ENCODE measurements around the gene JRKL. TPM values are rescaled to one million over a fixed set of nuclear protein-coding genes. Genes with fewer than 3 reads are reported as not detected.
A peak's percentile ranks its signal among the peaks of the same experiment; 100 is the strongest.

The JRKL gene
- total RNA-seq, 1 experiment from 2014 or later = 13.5 TPM

GRCh38 chr11:96412761-96413381, 23.1 kb downstream of the JRKL start:
- Histone ChIP-seq H2AFZ (no peak overlapping the region), H4K20me1 (ENCODE audit: insufficient read depth) (no peaks in the 10 kb centered on the region), H3K4me1 (replicated peaks; ENCODE audit: insufficient read depth) (no peaks in the 10 kb centered on the region), H3K9me2 (ENCODE audit: insufficient read depth) (no peaks in the 10 kb centered on the region), H3K9me3 (ENCODE audit: insufficient read depth, low read depth) (no peaks in the 10 kb centered on the region), H3K4me3 (no peak overlapping the region), H3K4me2 (no peak overlapping the region), H3K27ac (no peak overlapping the region), H3K27me3 (ENCODE audit: insufficient read depth, low read depth) (no peaks in the 10 kb centered on the region), H3K36me3 (ENCODE audit: low read depth) (no peaks in the 10 kb centered on the region), H3K79me2 (ENCODE audit: low read depth) (no peaks in the 10 kb centered on the region), H3F3A (ENCODE audit: insufficient read depth, low read depth) (no peaks in the 10 kb centered on the region)
- CTCF ChIA-PET = no interaction called here
- TF ChIP-seq EZH2 (IDR thresholded peaks at IDR 0.05; ENCODE audit: low read depth) (no peak), CTCF (conservative IDR thresholded peaks at IDR 0.05) (no peak)
- no TSS peak for BruUV-seq (replicated peaks)
- no peak for DNase-seq
- intact Hi-C loops (cut with micrococcal nuclease; ENCODE audit: unreplicated experiment) = no loop called here
- POLR2A ChIA-PET (ENCODE audit: unreplicated experiment) = no interaction called here

- Histone ChIP-seq H3K9me2 (ENCODE audit: insufficient read depth) (no peaks in the 10 kb centered on the region), H3K79me2 (ENCODE audit: low read depth) (no peaks in the 10 kb centered on the region), H3K27me3 (ENCODE audit: insufficient read depth, low read depth) (no peaks in the 10 kb centered on the region), H3K36me3 (ENCODE audit: low read depth) (no peaks in the 10 kb centered on the region), H3K27ac (no peak overlapping the region), H3K4me2 (no peak overlapping the region), H4K20me1 (ENCODE audit: insufficient read depth) (no peaks in the 10 kb centered on the region), H3K4me3 (no peak overlapping the region), H3K9me3 (ENCODE audit: insufficient read depth, low read depth) (no peaks in the 10 kb centered on the region), H3F3A (ENCODE audit: insufficient read depth, low read depth) (no peaks in the 10 kb centered on the region), H3K4me1 (replicated peaks; ENCODE audit: insufficient read depth) (no peaks in the 10 kb centered on the region), H2AFZ (no peak overlapping the region)
- ChIA-PET POLR2A (ENCODE audit: unreplicated experiment) (no interaction called here), CTCF (no interaction called here)
- intact Hi-C loops (cut with micrococcal nuclease; ENCODE audit: unreplicated experiment) = no loop called here
- no peak for DNase-seq
- BruUV-seq (replicated peaks) = no TSS peak
- TF ChIP-seq CTCF (conservative IDR thresholded peaks at IDR 0.05) (no peak), EZH2 (IDR thresholded peaks at IDR 0.05; ENCODE audit: low read depth) (no peak)
Observed at GRCh38 chr11:96413408-96413807, 23.6 kb downstream of the JRKL start.

GRCh38 chr11:96424693-96425092, 34.9 kb downstream of the JRKL start:
- no peaks in the 10 kb centered on the region for H3F3A ChIP-seq (ENCODE audit: insufficient read depth, low read depth)
- H4K20me1 ChIP-seq (ENCODE audit: insufficient read depth) = no peaks in the 10 kb centered on the region
- H3K4me2 ChIP-seq = no peak overlapping the region
- ChIA-PET POLR2A (ENCODE audit: unreplicated experiment) (interaction anchor here (0.6 kb wide), 1 partner anchor 31 kb away, joined by 3 read pairs; no protein-coding TSS in a partner anchor), CTCF (interaction anchor here (0.5 to 1.4 kb wide), 15 partner anchors 219 to 1656 kb away, joined by 3 to 8 read pairs (median 4); partner anchors contain the start of genes AMOTL1 and SRSF8)
- no peaks in the 10 kb centered on the region for H3K27me3 ChIP-seq (ENCODE audit: insufficient read depth, low read depth)
- peaks cover 3% of the 10 kb centered on the region; the same call in 1 of the 2 replicates for H3K9me3 ChIP-seq (ENCODE audit: insufficient read depth, low read depth)
- no peaks in the 10 kb centered on the region for H3K36me3 ChIP-seq (ENCODE audit: low read depth)
- H2AFZ ChIP-seq = no peak overlapping the region
- H3K27ac ChIP-seq = no peak overlapping the region
- no peaks in the 10 kb centered on the region for H3K79me2 ChIP-seq (ENCODE audit: low read depth)
- H3K4me3 ChIP-seq = no peak overlapping the region
- DNase-seq = peak; percentile 5 to 75
- no TSS peak for BruUV-seq (replicated peaks)
- H3K9me2 ChIP-seq (ENCODE audit: insufficient read depth) = no peaks in the 10 kb centered on the region
- TF ChIP-seq CTCF (conservative IDR thresholded peaks at IDR 0.05) = no peak
- no peak for TF ChIP-seq EZH2 (IDR thresholded peaks at IDR 0.05; ENCODE audit: low read depth)
- intact Hi-C loops (cut with micrococcal nuclease; ENCODE audit: unreplicated experiment) = loop anchor here (5.0 to 10.0 kb wide), 5 partner anchors 637 to 1900 kb away; partner anchors contain the start of genes FAM76B and SRSF8
- peaks cover 10% of the 10 kb centered on the region; the same call in 1 of the 2 replicates for H3K4me1 ChIP-seq (replicated peaks; ENCODE audit: insufficient read depth)

Data from PC-9 (cell line).